Naive B cell (primary cell): ENCODE data around the gene TLK2. TPM values are rescaled to one million over a fixed set of nuclear protein-coding genes. Genes with fewer than 3 reads are reported as not detected.
"Not testable (repeated sequence)": the region's sequence is repeated elsewhere in the genome, so short reads cannot be mapped to it uniquely, and the experiment has no call there.

Experiments used
- ATAC-seq, 2 donors: fragments of 150-1000 bp; cut with Tn5 transposase; 2 replicates each; pipeline ENCODE4 v1.10.0; 2021; ENCODE audit warnings: low read depth in 2 of 2, mild to moderate bottlenecking in 2 of 2, moderate library complexity in 2 of 2
- DNase-seq: peaks from one replicate; pipeline ENCODE4 v3.0.0; 2022
- H3K27ac Mint-ChIP-seq, 6 donors: one replicate each; pipeline ENCODE4 v1.8.0; 2020 to 2022; ENCODE audit warnings: mild to moderate bottlenecking in 6 of 6, mixed read lengths in 6 of 6, moderate library complexity in 5 of 6, inconsistent platforms in 2 of 6
- H3K27me3 Mint-ChIP-seq, 3 donors: one replicate each; pipeline ENCODE4 v1.8.0; 2021 to 2022; ENCODE audit warnings: mixed read lengths in 3 of 3, mild to moderate bottlenecking in 1 of 3
- H3K36me3 Mint-ChIP-seq, 2 donors: one replicate each; pipeline ENCODE4 v1.8.0; 2020 to 2022; ENCODE audit warnings: mixed read lengths in 2 of 2, inconsistent platforms in 1 of 2, mild to moderate bottlenecking in 1 of 2
- H3K4me1 Mint-ChIP-seq, 3 donors: one replicate each; pipeline ENCODE4 v1.8.0; 2020 to 2022; ENCODE audit warnings: mixed read lengths in 3 of 3, inconsistent platforms in 1 of 3, mild to moderate bottlenecking in 1 of 3, moderate library complexity in 1 of 3
- H3K4me3 Mint-ChIP-seq, 8 donors: one replicate each; pipeline ENCODE4 v1.8.0; 2020 to 2022; ENCODE audit warnings: mild to moderate bottlenecking in 8 of 8, mixed read lengths in 8 of 8, moderate library complexity in 8 of 8, inconsistent platforms in 2 of 8
- H3K9me3 Mint-ChIP-seq, 7 donors: one replicate each; pipeline ENCODE4 v1.8.0; 2020 to 2022; ENCODE audit warnings: mixed read lengths in 7 of 7, mild to moderate bottlenecking in 5 of 7, inconsistent platforms in 2 of 7, moderate library complexity in 1 of 7
- polyA plus RNA-seq, 6 donors: library from polyadenylated mRNA; unstranded; fragments of 300-500 nt; fragmentation: Illumina TruSeq; gene quantifications; one replicate each; pipeline ENCODE4 v1.2.3, GENCODE V29; 2021; ENCODE audit warnings: low read depth in 6 of 6

TLK2 gene
- polyA plus RNA-seq, 6 donors from 2014 or later: 9.0 to 18.4 (median 14.3) TPM

DNA sequence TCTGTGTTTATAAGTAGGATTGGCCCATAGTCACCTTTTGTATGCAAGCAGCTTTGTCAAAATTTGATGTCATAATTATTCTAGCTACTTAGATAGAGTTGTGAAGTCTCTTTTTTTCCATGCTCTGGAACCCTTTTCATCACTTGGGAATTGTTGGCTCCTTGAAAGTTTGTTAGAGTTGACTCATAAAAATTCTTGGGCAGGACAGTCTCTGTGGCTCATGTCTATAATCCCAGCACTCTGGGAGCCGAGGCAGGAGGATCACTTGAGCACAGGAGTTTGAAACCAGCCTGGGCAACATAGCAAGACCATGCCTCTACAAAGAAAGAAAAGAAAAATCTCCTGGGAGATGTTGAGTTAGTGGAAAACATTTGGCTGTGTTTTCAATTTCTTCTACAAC, 103.1 kb downstream of the TLK2 start:
- Mint-ChIP-seq H3K4me1 (no peaks in the 10 kb centered on the region), H3K27ac (no peak overlapping the region)

DNA sequence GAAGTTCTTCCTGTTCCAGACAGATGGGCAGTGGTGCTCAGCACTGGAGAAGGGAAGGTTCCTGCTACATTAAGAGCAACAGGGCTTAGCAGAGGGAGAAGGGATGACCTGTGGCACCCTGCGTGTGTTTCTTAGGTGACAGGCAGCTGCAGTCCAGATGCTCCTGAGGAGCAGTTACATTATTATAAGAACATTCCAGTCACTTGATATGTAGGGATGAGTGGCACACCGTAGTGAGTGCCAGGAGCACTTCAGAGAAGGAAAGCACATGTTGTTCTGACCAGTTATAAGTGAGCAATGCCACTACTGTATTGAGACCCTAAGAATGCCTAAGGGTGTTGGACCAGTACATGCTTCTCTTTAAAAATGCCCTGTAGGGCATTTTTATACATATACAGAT, 108.9 kb downstream of the TLK2 start:
- no peaks in the 10 kb centered on the region for H3K4me1 Mint-ChIP-seq
- H3K27ac Mint-ChIP-seq: no peak overlapping the region
- no peaks in the 10 kb centered on the region for H3K27me3 Mint-ChIP-seq
- no peak overlapping the region for H3K4me3 Mint-ChIP-seq
- DNase-seq: no peak
- no peak for ATAC-seq
- no peaks in the 10 kb centered on the region for H3K36me3 Mint-ChIP-seq
- H3K9me3 Mint-ChIP-seq: no peaks in the 10 kb centered on the region

More for the DNA sequence above, 103.1 kb downstream of the TLK2 start:
- H3K27me3 Mint-ChIP-seq: no peaks in the 10 kb centered on the region
- H3K9me3 Mint-ChIP-seq: no peaks in the 10 kb centered on the region
- H3K36me3 Mint-ChIP-seq: peaks cover 0 to 13% of the 10 kb centered on the region in 2 donors
- no peak for DNase-seq
- no peak overlapping the region for H3K4me3 Mint-ChIP-seq
- no peak for ATAC-seq

DNA sequence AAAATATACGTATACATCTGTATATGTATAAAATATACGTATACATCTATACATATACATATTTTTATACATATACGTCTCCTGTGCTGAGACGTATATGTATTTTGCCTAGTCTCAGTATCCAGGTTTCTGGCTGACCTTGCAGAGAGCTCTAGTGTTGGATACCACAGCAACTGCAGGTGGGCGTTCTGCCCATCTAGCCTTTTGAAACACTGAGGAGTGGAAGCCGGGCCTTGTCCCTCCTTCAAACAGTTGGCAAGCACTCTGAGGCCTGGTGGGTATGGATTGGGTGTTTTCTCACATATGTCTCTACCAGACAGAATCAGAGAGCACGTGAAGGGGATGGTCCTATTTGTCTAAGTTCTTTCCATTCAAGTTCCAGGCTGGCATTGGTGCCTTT, 109.5 kb downstream of the TLK2 start:
- Mint-ChIP-seq H3K27me3 (no peaks in the 10 kb centered on the region), H3K4me1 (no peaks in the 10 kb centered on the region), H3K9me3 (no peaks in the 10 kb centered on the region), H3K36me3 (no peaks in the 10 kb centered on the region), H3K4me3 (peak overlapping the region in 1 of 8 donors; percentile 40), H3K27ac (no peak overlapping the region)
- DNase-seq: no peak
- ATAC-seq: no peak

DNA sequence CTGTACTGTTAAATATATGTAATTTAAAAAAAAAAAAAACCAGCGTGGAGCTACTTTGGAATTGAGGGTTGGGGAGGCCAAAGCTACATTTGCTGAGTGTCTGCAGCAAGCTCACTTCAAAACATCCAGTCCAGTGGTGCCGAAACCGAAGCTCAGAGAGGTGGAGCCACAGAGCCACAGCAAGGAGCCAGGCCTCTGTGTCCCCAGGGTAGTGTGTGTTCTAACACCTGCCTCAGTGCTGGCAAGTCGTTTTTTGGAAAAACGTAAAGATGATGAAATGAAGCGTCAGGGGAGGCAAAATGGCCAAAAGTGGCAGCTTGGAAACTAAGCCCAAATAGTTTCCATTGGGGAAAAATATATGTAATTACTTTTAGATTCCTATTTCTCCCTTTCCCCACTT, 112.7 kb downstream of the TLK2 start:
- Mint-ChIP-seq H3K9me3 (peaks cover 0 to 3% (median 0%) of the 10 kb centered on the region in 7 donors), H3K4me1 (no peaks in the 10 kb centered on the region), H3K4me3 (no peak overlapping the region), H3K27ac (peak overlapping the region in 1 of 6 donors; percentile 56), H3K36me3 (peaks cover 4 to 9% of the 10 kb centered on the region in 2 donors), H3K27me3 (no peaks in the 10 kb centered on the region)
- no peak for DNase-seq
- no peak for ATAC-seq

DNA sequence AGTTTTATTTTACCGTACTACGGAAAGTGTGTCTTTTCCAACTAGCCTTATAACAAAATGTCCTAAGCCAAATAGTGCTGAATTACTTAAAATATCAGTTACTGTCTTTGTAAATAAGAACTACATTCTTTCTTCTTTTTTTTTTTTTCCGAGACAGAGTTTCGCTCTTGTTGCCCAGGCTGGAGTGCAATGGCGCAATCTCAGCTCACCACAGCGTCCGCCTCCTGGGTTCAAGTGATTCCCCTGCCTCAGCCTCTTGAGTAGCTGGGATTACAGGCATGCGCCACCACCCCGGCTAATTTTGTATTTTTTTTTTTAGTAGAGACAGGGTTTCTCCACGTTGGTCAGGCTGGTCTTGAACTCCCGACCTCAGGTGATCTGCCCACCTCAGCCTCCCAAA, 113.2 kb downstream of the TLK2 start:
- Mint-ChIP-seq H3K36me3 (peaks cover 9 to 14% of the 10 kb centered on the region in 2 donors), H3K27ac (peak overlapping the region in 1 of 6 donors; percentile 47)
- H3K27me3 Mint-ChIP-seq, DNase-seq, H3K4me3 Mint-ChIP-seq, ATAC-seq, H3K4me1 Mint-ChIP-seq, H3K9me3 Mint-ChIP-seq: not testable (repeated sequence)

DNA sequence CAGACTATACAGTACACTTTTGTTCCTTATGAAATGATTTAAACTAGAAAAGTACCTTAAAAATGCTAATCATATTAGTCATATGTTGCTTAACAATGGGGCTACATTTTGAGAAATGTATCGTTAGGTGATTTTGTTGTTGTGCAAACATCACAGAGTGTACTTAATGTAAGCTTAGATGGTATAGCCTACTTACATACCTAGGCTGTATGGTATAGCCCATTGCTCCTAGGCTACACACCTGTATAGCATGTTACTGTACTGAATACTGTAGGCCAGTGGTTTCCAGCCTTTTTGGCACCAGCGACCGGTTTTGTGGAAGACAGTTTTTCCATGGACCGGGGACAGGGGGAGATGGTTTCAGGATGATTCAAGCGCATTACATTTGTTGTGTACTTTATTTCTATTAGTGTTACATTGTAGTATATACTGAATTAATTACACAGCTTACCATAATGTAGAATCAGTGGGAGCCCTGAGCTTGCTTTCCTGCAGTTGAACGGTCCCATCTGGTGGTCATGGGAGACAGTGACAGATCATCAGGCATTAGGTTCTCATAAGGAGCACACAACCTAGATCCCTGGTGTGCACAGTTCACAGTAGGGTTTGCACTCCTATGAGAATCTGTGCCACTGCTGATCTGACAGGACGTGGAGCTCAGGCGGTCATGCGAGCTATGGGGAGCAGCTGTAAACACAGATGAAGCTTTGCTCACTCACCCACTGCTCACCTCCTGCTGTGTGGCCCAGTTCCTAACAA, 113.9 kb downstream of the TLK2 start:
- peaks cover 16 to 21% of the 10 kb centered on the region in 2 donors for H3K36me3 Mint-ChIP-seq
- ATAC-seq (no peak), DNase-seq (no peak)
- H3K27me3 Mint-ChIP-seq: no peaks in the 10 kb centered on the region
- H3K9me3 Mint-ChIP-seq: peaks cover 0 to 3% (median 0%) of the 10 kb centered on the region in 7 donors
- H3K4me1 Mint-ChIP-seq: no peaks in the 10 kb centered on the region
- H3K4me3 Mint-ChIP-seq: no peak overlapping the region
- H3K27ac Mint-ChIP-seq: peak overlapping the region in 1 of 6 donors; percentile 66

DNA sequence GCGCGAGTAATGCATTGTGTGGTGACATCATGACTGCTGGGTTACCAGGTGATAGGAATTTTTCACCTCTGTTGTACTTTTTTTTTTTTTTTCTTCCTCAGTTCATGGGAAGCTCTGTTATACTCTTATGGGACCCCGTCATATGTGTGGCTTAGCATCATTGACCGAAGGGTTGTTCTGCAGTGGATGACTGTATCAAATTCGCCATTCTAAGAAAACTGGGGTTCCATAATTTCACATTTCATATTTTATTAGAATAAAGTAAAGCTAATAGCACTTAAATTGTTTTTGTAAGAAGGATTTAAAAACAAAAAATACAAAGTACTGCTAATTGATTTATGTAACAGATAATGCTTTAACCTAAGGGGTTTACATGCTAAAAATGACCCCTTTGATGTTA, 116.9 kb downstream of the TLK2 start:
- Mint-ChIP-seq H3K27me3 (no peaks in the 10 kb centered on the region), H3K27ac (no peak overlapping the region), H3K4me1 (no peaks in the 10 kb centered on the region), H3K4me3 (no peak overlapping the region), H3K9me3 (peaks cover 0 to 3% (median 0%) of the 10 kb centered on the region in 7 donors), H3K36me3 (peaks cover 27 to 37% of the 10 kb centered on the region in 2 donors)
- ATAC-seq: no peak
- DNase-seq: no peak

DNA sequence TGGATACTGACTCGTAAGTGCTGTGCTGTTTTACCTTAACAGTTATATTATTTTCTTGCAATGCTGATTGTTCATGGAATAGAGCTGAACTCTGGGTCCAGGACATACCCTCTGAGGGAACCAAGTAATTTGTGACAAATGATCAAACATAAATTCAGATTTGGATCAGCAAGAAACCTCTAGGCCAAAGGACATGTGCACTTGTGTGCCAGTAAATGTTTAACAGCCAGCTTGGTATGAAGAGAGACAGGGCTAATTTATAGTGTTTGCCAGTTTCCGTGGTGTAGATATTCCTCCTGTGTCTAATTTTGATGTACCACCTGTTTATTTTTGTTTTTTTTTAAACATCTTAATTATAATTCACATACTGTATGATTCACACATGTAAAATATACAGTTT, 118.0 kb downstream of the TLK2 start:
- no peaks in the 10 kb centered on the region for H3K27me3 Mint-ChIP-seq
- H3K27ac Mint-ChIP-seq: no peak overlapping the region
- ATAC-seq (no peak), DNase-seq (no peak)
- H3K9me3 Mint-ChIP-seq: peaks cover 0 to 3% (median 0%) of the 10 kb centered on the region in 7 donors
- H3K4me1 Mint-ChIP-seq: no peaks in the 10 kb centered on the region
- H3K36me3 Mint-ChIP-seq: peaks cover 34 to 42% of the 10 kb centered on the region in 2 donors
- no peak overlapping the region for H3K4me3 Mint-ChIP-seq

DNA sequence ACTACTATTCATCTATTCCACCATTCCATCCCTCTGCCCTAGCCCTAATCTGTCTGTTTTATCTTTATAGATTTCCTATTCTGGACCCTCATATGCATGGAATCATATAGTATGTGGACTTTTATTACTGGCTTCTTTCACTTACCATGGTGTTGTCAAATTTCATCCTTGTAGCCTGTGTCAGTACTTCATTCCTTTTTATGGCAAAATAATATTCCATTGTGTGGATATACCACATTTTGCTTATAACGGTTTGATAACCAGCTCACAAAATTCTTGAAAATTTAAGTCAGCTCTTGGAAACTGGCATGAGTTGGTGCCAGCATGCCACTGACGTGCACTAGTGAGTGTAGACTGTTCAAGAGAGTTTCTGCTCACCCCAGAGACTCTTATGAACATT, 118.5 kb downstream of the TLK2 start:
- H3K4me1 Mint-ChIP-seq: no peaks in the 10 kb centered on the region
- no peak overlapping the region for H3K4me3 Mint-ChIP-seq
- H3K27me3 Mint-ChIP-seq: no peaks in the 10 kb centered on the region
- peaks cover 0 to 3% (median 0%) of the 10 kb centered on the region in 7 donors for H3K9me3 Mint-ChIP-seq
- H3K27ac Mint-ChIP-seq: peak overlapping the region in 1 of 6 donors; percentile 21
- DNase-seq (no peak), ATAC-seq (no peak)
- H3K36me3 Mint-ChIP-seq: peaks cover 34 to 42% of the 10 kb centered on the region in 2 donors

DNA sequence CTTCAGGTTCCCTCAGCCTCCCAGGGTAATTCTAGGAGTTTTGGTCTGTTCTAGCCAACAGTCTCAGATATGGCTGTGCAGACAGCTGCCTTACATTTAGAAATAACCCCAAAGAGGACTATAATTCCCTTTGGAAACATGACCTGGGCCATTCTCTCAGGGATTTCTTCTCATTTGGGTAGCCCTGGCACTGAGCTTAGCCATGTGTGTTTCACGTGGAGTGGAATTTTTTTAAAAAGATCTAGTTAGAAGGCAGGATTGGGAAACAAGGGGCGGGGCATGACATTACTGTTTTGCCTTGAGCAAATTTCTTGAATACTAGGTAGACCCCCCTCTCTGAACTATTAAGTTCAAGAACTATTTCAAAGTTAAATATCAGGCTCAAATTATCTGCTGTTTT, 119.3 kb downstream of the TLK2 start:
- Mint-ChIP-seq H3K27ac (peak overlapping the region in 1 of 6 donors; percentile 30), H3K36me3 (peaks cover 41 to 49% of the 10 kb centered on the region in 2 donors), H3K27me3 (no peaks in the 10 kb centered on the region), H3K9me3 (peaks cover 0 to 3% (median 0%) of the 10 kb centered on the region in 7 donors), H3K4me1 (no peaks in the 10 kb centered on the region), H3K4me3 (no peak overlapping the region)
- DNase-seq (no peak), ATAC-seq (no peak)

DNA sequence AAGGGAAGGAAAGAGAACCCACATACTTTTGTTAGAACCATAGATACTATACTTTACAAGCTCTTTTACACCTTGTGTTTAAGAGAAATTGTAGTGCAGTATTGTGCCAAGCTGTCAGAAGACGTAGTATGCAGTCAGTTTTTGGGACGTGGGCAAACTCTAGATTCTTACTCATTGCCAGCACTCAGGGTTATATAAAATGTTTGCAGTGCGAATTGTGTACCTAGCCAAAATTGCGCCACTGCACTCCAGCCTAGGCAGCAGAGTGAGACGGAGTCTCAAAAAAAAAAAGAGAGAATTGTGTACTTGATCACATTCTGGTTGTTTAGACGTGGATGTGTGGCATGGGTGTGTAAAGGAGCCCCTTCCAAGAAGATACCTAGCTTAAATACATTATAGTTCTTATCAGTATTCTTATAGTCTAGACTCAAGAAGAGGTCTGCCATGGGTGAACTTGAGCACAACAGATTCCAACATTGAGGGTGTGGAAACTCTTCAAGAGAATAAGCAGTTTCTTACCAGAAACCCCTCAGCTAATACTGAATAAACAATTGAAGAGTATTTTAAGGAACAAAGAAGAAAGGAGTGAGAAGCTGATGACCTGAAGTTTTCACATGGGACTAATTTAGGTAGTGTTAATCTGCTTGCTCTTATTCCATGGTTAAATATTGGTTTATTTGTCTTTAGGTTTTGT, 121.5 kb downstream of the TLK2 start:
- Mint-ChIP-seq H3K4me3 (no peak overlapping the region), H3K27me3 (no peaks in the 10 kb centered on the region), H3K4me1 (no peaks in the 10 kb centered on the region), H3K36me3 (peaks cover 47 to 48% of the 10 kb centered on the region in 2 donors), H3K27ac (no peak overlapping the region), H3K9me3 (peaks cover 0 to 2% (median 0%) of the 10 kb centered on the region in 7 donors)
- DNase-seq: no peak
- ATAC-seq: no peak

DNA sequence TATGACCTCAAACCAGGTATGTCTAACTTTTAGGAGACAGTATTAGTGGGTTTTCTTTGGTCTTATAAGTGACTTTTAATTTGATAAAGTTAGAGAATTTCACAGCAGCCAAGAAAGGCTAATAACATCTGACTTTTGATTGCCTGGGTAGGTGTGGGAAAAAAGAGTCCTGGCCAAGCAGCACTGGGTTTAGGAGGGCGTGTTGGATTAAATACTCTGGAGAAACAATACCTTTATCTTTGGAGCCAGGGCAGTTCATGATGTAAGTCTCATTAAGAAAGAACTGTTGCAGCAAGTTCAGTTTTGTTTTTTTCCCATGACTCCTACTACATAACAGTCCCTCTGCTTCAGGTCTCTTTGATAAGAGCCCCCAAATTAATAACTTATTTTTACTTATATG, 122.2 kb downstream of the TLK2 start:
- Mint-ChIP-seq H3K27ac (peak overlapping the region in 1 of 6 donors; percentile 33), H3K4me3 (no peak overlapping the region), H3K27me3 (no peaks in the 10 kb centered on the region), H3K4me1 (no peaks in the 10 kb centered on the region), H3K36me3 (peaks cover 42 to 47% of the 10 kb centered on the region in 2 donors), H3K9me3 (peaks cover 0 to 2% (median 0%) of the 10 kb centered on the region in 7 donors)
- DNase-seq (no peak), ATAC-seq (no peak)

DNA sequence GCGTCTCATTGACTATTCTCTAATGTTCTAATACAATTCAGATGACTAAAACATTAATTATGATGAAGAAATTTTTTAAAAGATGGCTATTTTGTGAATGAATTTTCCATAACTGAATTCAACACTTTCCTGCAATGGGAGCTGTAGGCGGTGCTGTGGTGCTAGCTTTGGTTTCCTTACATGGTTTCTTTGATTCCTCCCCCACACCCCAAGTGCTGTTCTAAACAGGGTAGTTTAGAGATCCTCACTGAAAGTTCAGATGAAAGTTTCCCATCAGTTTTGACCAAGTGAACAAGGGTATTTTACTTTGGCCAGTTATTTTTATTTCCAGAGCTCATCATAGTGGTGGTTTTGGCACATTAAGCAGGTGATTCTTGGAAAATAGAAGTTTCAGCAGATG, 122.8 kb downstream of the TLK2 start:
- Mint-ChIP-seq H3K4me1 (no peaks in the 10 kb centered on the region), H3K27ac (no peak overlapping the region), H3K27me3 (no peaks in the 10 kb centered on the region), H3K36me3 (peaks cover 41 to 44% of the 10 kb centered on the region in 2 donors), H3K4me3 (no peak overlapping the region), H3K9me3 (peaks cover 0 to 2% (median 0%) of the 10 kb centered on the region in 7 donors)
- ATAC-seq (no peak), DNase-seq (no peak)

DNA sequence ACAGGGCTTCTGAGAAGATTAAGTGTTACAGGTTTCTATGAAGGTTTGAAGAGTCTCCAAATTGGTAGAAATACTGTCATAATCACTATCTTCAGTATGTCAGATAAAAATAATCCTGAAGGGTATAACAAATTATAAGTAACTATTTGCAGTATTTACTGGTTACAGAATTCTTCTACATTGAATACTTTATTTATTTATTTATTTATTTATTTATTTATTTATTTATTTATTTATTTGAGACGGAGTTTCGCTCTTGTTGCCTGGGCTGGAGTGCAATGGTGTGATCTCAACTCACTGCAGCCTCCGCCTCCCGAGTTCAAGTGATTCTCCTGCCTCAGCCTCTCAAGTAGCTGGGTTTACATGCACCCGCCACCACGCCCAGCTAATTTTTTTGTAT, 125.2 kb downstream of the TLK2 start:
- not testable (repeated sequence) for ATAC-seq, H3K27me3 Mint-ChIP-seq, H3K9me3 Mint-ChIP-seq, H3K27ac Mint-ChIP-seq, H3K4me3 Mint-ChIP-seq, DNase-seq, H3K4me1 Mint-ChIP-seq
- H3K36me3 Mint-ChIP-seq: peaks cover 41 to 47% of the 10 kb centered on the region in 2 donors
